GM12891 (cell line): Measurements from ENCODE around the gene PTPN2.

Source experiments
- DNase-seq: peaks from one replicate; pipeline ENCODE4 v3.0.0; 2011; ENCODE audit warnings: low spot score; ENCODE audit not compliant: insufficient read length
- FAIRE-seq: peaks from 2 replicates; lab custom pipeline; 2011; peaks lifted over from hg19 to GRCh38; lab: Jason Lieb, UNC
- PAX5 ChIP-seq: IDR thresholded peaks from 2 replicates; pipeline ENCODE4 v1.6.1; 2011; ENCODE audit warnings: low read length, moderate library complexity, mild to moderate bottlenecking; ENCODE audit not compliant: insufficient read depth, severe bottlenecking
- POLR2A ChIP-seq: IDR thresholded peaks from 2 replicates; pipeline ENCODE4 v1.6.1; 2011; ENCODE audit warnings: low read depth, low read length, control low read depth
- POLR2AphosphoS5 ChIP-seq: IDR thresholded peaks from 2 replicates; pipeline ENCODE4 v1.6.1; 2011; ENCODE audit warnings: low read depth, low read length, control low read depth
- POU2F2 ChIP-seq: IDR thresholded peaks from 2 replicates; pipeline ENCODE4 v1.6.1; 2011; ENCODE audit warnings: low read depth, mild to moderate bottlenecking, control low read depth, low read length, moderate library complexity
- SPI1 ChIP-seq: IDR thresholded peaks from 2 replicates; pipeline ENCODE4 v1.6.1; 2011; ENCODE audit warnings: low read depth, low read length, control low read depth
- TAF1 ChIP-seq: IDR thresholded peaks from 2 replicates; pipeline ENCODE4 v1.6.1; 2011; ENCODE audit warnings: low read depth, low read length, control low read depth

Gene PTPN2

DNA sequence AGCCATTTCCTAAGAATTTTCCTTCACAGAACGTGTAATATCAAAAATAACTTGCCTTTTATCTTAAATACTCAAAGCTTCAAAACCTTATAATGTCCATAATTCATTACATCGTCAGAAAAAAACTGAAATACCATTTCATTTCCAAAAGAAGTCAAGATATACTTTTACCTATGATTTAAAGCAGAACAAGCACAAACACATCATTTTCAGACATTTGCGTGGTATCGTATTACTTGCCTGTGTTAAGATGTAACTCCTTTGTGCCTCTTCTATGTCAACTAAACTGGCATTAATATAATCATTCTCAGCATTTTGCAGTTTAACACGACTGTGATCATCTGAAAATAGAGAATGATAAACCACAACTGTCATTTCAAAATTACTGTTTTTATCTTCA lies 47.5 kb downstream of the PTPN2 start:
- no peak for DNase-seq
- peak; percentile 5 for FAIRE-seq
- TF ChIP-seq PAX5 (no peak), SPI1 (no peak), POU2F2 (no peak), POLR2A (no peak), TAF1 (no peak), POLR2AphosphoS5 (no peak)

DNA sequence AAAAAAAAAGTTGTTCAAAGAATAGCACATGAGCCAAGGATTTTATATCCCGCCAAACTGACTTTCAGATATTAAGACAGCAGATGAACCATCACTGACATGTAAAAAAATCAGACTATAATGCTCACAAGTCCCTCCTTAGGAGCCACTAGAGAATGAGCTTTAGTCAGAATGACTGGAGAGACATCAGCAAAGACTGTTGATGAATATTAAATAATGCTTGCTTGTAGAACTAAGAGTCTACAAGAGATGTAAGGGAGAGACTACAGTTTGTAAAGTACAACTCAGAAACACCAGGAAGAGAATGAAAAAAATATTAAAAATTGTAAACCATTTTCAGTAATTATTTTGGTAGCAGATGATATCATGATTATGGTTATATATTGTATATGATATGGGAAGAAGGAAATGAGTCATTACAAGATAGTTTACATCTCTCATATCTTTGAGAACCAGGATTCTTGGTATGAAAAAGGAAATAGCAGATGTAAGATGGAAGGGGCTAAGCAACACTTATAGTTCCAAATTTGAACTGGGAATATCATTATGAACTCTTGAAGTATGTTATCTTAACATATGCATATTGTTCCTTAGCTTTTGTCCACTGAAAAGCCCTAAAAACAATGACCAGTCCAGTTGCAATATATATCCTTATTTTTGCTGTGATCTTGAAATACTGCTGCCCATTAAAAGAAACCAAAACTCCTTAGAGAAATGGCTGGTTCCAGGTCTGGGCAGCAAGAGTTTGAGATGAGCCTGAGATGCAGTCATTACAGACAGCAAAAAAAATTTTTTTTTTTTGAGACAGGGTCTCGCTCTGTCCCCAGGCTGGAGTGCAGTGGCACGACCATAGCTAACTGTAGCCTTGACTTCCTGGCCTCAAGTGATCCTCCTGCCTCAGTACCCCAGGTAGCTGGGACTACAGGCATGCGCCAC lies 55.7 kb downstream of the PTPN2 start:
- no peak for DNase-seq
- FAIRE-seq: no peak
- TF ChIP-seq TAF1 (no peak), SPI1 (no peak), POLR2A (no peak), POU2F2 (no peak), PAX5 (no peak), POLR2AphosphoS5 (no peak)

DNA sequence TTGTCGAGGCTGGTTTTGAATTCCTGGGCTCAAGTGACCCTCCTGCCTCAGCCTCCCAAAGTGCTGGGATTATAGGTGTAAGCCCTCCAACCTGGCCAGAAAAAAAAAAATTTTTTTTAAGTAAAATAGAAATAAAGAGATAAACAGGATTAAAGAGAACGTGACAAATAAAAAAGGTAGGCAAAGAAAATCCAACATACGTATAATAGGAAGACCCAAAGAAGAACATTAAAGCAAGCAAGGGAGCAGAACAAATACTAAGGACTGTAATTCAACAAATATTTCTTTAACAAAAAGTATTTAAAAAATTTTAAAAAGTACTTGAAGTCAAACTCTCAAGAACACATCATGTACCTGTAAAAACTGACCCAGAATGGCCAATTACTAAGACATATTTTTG lies 56.4 kb downstream of the PTPN2 start:
- FAIRE-seq: no peak
- no peak for DNase-seq
- TF ChIP-seq POLR2AphosphoS5 (no peak), POLR2A (no peak), POU2F2 (no peak), PAX5 (no peak), SPI1 (no peak), TAF1 (no peak)

DNA sequence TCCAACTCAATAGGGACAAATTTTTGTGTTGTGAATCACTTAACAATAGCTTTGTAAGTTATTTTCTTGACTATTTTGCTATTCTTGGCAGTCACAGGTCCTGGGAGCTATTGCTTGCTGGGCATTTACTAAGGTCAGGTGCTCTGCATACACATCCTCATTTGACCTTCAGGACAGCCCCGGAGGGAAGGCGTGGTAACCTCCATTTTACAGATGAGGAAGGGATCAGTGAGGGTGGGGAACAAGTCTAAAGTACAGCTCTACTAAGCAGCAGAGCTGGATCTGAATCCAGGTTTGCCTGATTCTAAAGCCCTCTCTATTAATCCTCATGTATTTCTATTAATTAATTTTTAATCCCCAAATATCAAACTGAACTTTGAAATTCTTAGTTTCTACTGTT lies 58.8 kb downstream of the PTPN2 start:
- FAIRE-seq (no peak), DNase-seq (no peak)
- TF ChIP-seq POLR2AphosphoS5: no peak
- TF ChIP-seq POLR2A: no peak
- TF ChIP-seq SPI1: no peak
- TF ChIP-seq POU2F2: no peak
- TF ChIP-seq TAF1: no peak
- TF ChIP-seq PAX5: no peak

DNA sequence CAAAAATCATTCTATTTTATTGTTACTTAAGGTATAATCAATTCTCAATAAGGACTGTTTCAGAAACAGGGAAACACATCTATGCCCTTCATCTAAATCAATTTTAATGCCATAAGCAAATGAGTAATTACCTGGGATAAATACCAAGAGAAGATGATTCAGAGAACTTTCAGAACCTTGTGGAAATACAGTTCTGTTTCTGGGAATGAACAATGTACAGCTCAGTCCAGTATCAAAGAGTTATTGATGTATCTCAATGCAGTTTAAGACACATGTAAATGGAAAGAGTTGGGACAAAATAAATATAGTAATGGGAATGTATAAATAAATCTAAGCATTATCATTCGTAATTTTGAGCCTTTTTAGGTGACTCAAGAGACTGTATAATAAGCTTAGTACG lies 60.1 kb downstream of the PTPN2 start:
- TF ChIP-seq POU2F2 (no peak), POLR2A (no peak)
- DNase-seq (no peak), FAIRE-seq (no peak)

DNA sequence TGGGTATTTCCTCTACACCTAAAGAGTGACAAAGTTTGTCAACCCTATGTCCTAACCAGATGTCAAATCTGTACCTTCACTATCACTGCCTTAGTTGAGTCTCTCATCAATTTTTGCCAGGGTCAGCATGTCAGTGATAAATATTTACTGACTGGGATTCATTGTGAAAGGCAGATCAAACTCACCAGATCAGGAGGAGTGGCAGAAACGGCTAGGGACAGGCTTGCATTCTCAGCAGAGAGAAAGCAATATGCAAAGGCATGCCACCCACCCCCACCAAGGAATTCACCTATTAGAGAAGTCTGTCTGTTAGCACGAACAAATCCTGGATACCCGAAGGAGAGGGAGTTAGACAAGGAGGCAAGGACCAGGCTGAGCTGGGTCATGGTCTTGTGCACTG lies 62.6 kb downstream of the PTPN2 start:
- TF ChIP-seq POLR2A (no peak), POU2F2 (no peak), PAX5 (no peak), SPI1 (no peak), TAF1 (no peak), POLR2AphosphoS5 (no peak)
- no peak for DNase-seq
- no peak for FAIRE-seq

DNA sequence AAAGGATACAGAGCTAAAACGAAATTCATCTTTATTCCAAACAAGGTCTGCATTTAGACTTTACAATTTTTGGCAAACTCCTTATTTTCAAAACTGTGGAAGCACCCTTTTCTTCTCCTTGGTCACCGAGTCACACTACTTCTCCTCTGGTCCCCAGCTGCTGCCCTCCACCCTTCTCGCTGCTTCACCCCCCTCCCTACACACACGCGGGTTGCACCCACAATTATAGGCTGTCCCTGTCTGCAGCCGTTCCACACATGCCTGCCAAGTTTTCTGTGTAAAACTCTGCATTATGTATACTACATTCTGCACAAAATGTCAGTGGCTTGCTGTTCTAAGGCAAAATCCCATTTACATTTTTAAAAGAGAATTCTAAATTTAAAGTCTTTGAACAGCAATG lies 63.5 kb downstream of the PTPN2 start:
- FAIRE-seq: no peak
- DNase-seq: no peak
- TF ChIP-seq PAX5 (no peak), POU2F2 (no peak)

DNA sequence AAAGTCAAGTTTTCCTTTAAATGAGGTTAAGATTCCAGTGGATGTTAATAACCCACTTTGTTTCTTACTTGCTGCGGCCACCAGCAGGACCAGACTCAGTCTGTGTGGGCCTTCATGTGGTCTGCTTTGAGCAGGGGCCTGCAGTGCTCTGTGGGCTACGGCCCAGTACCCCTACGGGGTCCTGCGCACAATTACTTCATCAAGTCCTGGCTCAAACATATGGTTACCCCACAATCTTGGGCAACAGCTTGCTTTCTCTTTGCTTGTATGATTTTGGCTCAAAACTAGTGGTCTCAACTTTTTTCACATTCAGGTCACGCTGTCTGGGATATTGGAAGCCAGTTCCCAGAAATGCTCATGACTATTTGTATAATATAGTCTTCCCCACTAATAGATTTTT lies 64.2 kb downstream of the PTPN2 start:
- no peak for TF ChIP-seq TAF1
- TF ChIP-seq SPI1: no peak
- no peak for TF ChIP-seq PAX5
- FAIRE-seq (peak; percentile 28), DNase-seq (no peak)

DNA sequence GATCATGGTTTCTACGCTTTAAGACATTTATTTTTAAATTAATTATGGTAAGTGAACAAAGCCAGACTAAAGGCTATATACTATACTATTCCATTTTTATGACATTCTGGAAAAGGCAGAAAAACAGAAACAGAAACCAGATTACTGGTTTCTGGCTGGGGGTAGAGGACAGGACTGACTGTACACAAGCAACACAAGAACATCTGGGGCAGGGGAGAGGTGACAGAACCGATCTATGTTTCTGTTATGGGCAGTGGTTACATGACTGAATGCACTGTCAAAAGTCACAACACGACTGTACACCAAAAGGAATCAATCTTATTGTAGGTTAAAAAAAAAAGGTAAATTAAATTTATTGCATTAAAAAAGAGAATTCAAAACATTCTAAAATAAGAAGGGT lies 64.7 kb downstream of the PTPN2 start:
- FAIRE-seq: peak; percentile 71
- TF ChIP-seq POU2F2 (no peak), POLR2AphosphoS5 (no peak), PAX5 (no peak), SPI1 (no peak), POLR2A (no peak), TAF1 (no peak)

DNA sequence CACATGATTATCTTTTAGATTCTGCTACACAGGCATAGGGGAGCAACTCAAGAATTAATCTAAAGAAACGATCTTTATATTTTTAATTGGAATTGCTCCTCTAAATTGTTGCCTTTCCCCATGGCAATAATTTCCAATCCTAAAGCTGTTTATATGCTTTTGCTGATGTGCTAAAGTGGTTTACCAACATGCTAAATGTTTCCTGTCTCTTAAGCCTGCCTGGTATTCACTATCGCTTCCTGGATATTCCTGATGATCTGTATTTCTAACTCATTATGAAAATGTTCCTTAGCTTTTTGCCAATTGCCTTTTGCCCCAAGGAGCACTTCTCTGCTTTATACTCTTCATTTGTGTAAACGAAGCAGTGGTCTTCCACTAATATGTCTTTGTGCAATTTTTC lies 65.8 kb downstream of the PTPN2 start:
- DNase-seq: no peak
- TF ChIP-seq TAF1 (no peak), PAX5 (no peak), POLR2A (no peak), SPI1 (no peak), POU2F2 (no peak), POLR2AphosphoS5 (no peak)
- FAIRE-seq: no peak

More for the DNA sequence above, 64.7 kb downstream of the PTPN2 start:
- peak; percentile 32 for DNase-seq
